Fibroblast of lung (primary cell): ENCODE measurements around the gene FAM107B. TPM values are rescaled to one million over a fixed set of nuclear protein-coding genes. Genes with fewer than 3 reads are reported as not detected.
A peak's percentile ranks its signal among the peaks of the same experiment; 100 is the strongest.

Experiments used
- DNase-seq, 2 donors: peaks; one replicate each; pipeline versions ENCODE4 v3.0.0 to v3.0.0-alpha.2; 2010; ENCODE audit warnings: low read depth in 2 of 2
- H2AFZ ChIP-seq: 2 replicates; pipeline ENCODE4 v1.5.1; 2012; ENCODE audit warnings: low read length, control low read depth, inconsistent platforms
- H3K27ac ChIP-seq: 2 replicates; pipeline ENCODE4 v1.5.1; 2011; ENCODE audit warnings: low read length, control low read depth; ENCODE audit not compliant: insufficient read depth
- H3K27me3 ChIP-seq: 2 replicates; pipeline ENCODE4 v1.5.1; 2011; ENCODE audit warnings: mild to moderate bottlenecking, low read length; ENCODE audit not compliant: control insufficient read depth, insufficient read depth
- H3K36me3 ChIP-seq: 2 replicates; pipeline ENCODE4 v1.5.1; 2011; ENCODE audit warnings: low read length; ENCODE audit not compliant: control insufficient read depth, insufficient read depth
- H3K4me1 ChIP-seq: 2 replicates; pipeline ENCODE4 v1.5.1; 2011; ENCODE audit warnings: low read length; ENCODE audit not compliant: control insufficient read depth, insufficient read depth; ENCODE audit errors: extremely low read depth
- H3K4me2 ChIP-seq: 2 replicates; pipeline ENCODE4 v1.5.1; 2011; ENCODE audit warnings: low read length, control low read depth; ENCODE audit not compliant: insufficient read depth; ENCODE audit errors: extremely low read depth
- H3K4me3 ChIP-seq, 4 experiments: fragments of 200-600 bp in 1 of 4; sonication (generic) in 1 of 4; replicated peaks in 1 of 4; 2 replicates each; pipeline ENCODE4 v1.5.1; 2011 to 2016; ENCODE audit warnings: low read length in 4 of 4, low read depth in 3 of 4, mild to moderate bottlenecking in 3 of 4, control low read depth in 2 of 4, inconsistent platforms in 1 of 4, mixed read lengths in 1 of 4; ENCODE audit not compliant: insufficient read depth in 1 of 4; ENCODE audit errors: control extremely low read depth in 1 of 4
- H3K79me2 ChIP-seq: 2 replicates; pipeline ENCODE4 v1.5.1; 2012; ENCODE audit warnings: mild to moderate bottlenecking, low read length, inconsistent platforms; ENCODE audit not compliant: control insufficient read depth, insufficient read depth
- H3K9ac ChIP-seq: 2 replicates; pipeline ENCODE4 v1.5.1; 2011; ENCODE audit warnings: mild to moderate bottlenecking, low read length, control low read depth; ENCODE audit not compliant: insufficient read depth
- H3K9me3 ChIP-seq: 2 replicates; pipeline ENCODE4 v1.5.1; 2012; ENCODE audit warnings: low read depth, low read length; ENCODE audit not compliant: control insufficient read depth, insufficient read depth
- H4K20me1 ChIP-seq: 2 replicates; pipeline ENCODE4 v1.5.1; 2011; ENCODE audit warnings: low read length; ENCODE audit not compliant: control insufficient read depth, insufficient read depth; ENCODE audit errors: extremely low read depth
- EZH2 ChIP-seq: IDR thresholded peaks from 2 replicates; pipeline ENCODE4 v1.5.1; 2012; ENCODE audit warnings: low read length, control low read depth, mild to moderate bottlenecking; ENCODE audit errors: missing control alignments
- polyA plus RNA-seq, 2 donors: library from polyadenylated mRNA; depleted of rRNA in 1 of 2; stranded (reverse) in 1 of 2; unstranded in 1 of 2; fragments of >200 nt; gene quantifications; 2 replicates each; pipeline ENCODE4 v1.2.1, GENCODE V29; 2011 to 2012; ENCODE audit warnings: missing spikeins in 1 of 2
- total RNA-seq: library from RNA; depleted of rRNA; stranded (reverse); fragments of >200 nt; gene quantifications from 2 replicates; pipeline ENCODE4 v1.2.1, GENCODE V29; 2014
- TF ChIP-seq, protein P1 (sequence below), 2 donors: IDR thresholded peaks in 1 of 2; conservative IDR thresholded peaks in 1 of 2; 1 replicate in 1 of 2; 2 replicates in 1 of 2; pipeline ENCODE4 v1.5.1; 2011 to 2012; ENCODE audit warnings: low read length in 2 of 2, control low read depth in 1 of 2, inconsistent platforms in 1 of 2, low read depth in 1 of 2, mild to moderate bottlenecking in 1 of 2

Gene FAM107B
- total and polyA plus RNA-seq, 2 donors (not counting 1 experiment from before 2014, with no cell fraction given): 29.0 to 36.0 TPM

DNA sequence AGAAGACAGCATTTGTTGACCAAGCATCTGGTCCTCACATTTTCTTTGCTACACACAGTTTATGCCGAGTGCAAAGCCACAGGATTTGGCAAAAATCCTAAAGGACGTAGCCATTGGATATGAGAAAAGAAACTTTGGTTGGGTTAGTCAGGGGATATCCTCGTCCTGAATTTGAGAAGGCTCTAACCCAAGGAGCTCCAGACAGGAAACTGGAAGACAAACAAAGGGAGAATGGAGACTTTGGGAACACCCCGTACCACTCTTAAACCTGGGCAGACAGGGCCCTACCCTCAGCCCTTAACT is 297.3 kb downstream of the FAM107B start:
- Histone ChIP-seq H3K4me2 (no peak overlapping the region), H2AFZ (no peak overlapping the region), H3K9me3 (no peaks in the 10 kb centered on the region), H4K20me1 (no peaks in the 10 kb centered on the region), H3K27me3 (no peaks in the 10 kb centered on the region), H3K27ac (peak overlapping the region; percentile 9), H3K9ac (no peak overlapping the region), H3K79me2 (no peaks in the 10 kb centered on the region), H3K36me3 (no peaks in the 10 kb centered on the region), H3K4me1 (peaks cover 6% of the 10 kb centered on the region), H3K4me3 (no peak overlapping the region)
- DNase-seq: peak; percentile 71 to 86
- TF ChIP-seq EZH2: no peak
- TF ChIP-seq, protein P1, sequence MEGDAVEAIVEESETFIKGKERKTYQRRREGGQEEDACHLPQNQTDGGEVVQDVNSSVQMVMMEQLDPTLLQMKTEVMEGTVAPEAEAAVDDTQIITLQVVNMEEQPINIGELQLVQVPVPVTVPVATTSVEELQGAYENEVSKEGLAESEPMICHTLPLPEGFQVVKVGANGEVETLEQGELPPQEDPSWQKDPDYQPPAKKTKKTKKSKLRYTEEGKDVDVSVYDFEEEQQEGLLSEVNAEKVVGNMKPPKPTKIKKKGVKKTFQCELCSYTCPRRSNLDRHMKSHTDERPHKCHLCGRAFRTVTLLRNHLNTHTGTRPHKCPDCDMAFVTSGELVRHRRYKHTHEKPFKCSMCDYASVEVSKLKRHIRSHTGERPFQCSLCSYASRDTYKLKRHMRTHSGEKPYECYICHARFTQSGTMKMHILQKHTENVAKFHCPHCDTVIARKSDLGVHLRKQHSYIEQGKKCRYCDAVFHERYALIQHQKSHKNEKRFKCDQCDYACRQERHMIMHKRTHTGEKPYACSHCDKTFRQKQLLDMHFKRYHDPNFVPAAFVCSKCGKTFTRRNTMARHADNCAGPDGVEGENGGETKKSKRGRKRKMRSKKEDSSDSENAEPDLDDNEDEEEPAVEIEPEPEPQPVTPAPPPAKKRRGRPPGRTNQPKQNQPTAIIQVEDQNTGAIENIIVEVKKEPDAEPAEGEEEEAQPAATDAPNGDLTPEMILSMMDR (conservative IDR thresholded peaks at IDR 0.05 in 1 of 2, IDR thresholded peaks at IDR 0.05 in 1 of 2; ENCODE audit: low read depth in 1 of 2, low read length in 2 of 2): no peak

DNA sequence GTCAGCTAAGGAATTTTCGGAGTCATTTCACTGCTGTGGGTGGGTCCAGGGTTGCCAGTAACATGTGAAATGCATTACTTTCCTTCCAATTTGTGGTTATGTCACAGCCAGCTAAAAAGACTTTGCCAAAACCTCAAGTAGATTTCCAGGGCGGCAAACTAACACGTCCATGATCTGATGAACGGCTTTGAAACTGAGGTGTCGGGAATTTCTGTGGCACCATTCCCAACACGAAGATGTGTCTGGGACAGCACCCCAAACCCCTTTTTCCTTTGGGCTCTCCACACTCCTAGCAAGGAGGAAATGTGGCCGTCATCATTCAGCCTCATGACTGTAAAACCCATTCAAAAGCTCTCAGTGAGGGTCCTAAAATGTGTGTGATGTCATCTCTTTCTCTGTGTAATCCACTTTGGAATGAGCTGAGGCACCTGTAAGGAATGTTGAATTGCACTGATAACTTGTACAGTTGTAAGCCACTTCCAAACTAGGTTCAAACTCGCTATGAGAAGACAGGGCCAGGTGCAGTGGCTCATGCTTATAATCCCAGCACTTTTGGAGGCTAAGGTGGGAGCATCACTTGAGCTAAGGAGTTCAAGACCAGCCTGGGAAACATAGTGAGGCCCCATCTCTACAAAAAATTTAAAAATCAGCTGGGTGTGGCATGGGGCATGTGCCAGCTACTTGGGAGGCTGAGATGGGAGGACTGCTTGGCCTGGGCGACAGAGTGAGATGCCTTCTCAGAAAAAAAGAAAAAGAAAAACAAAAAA is 297.9 kb downstream of the FAM107B start:
- H3K9me3 ChIP-seq: no peaks in the 10 kb centered on the region
- no peak overlapping the region for H3K9ac ChIP-seq
- no peaks in the 10 kb centered on the region for H4K20me1 ChIP-seq
- TF ChIP-seq, protein P1 (conservative IDR thresholded peaks at IDR 0.05 in 1 of 2, IDR thresholded peaks at IDR 0.05 in 1 of 2; ENCODE audit: low read depth in 1 of 2, low read length in 2 of 2): no peak
- no peaks in the 10 kb centered on the region for H3K36me3 ChIP-seq
- peak overlapping the region; percentile 9 for H3K27ac ChIP-seq
- peak in 1 of 2 donors; percentile 98 for DNase-seq
- no peaks in the 10 kb centered on the region for H3K27me3 ChIP-seq
- H3K79me2 ChIP-seq: no peaks in the 10 kb centered on the region
- peaks cover 6% of the 10 kb centered on the region for H3K4me1 ChIP-seq
- no peak overlapping the region for H2AFZ ChIP-seq
- no peak overlapping the region for H3K4me2 ChIP-seq
- H3K4me3 ChIP-seq: no peak overlapping the region

- no peak for DNase-seq
- Histone ChIP-seq H2AFZ (no peak overlapping the region), H3K27ac (no peak overlapping the region), H4K20me1 (no peaks in the 10 kb centered on the region), H3K9me3 (no peaks in the 10 kb centered on the region), H3K4me1 (peaks cover 6% of the 10 kb centered on the region), H3K79me2 (no peaks in the 10 kb centered on the region), H3K4me2 (no peak overlapping the region), H3K4me3 (no peak overlapping the region), H3K9ac (no peak overlapping the region), H3K36me3 (no peaks in the 10 kb centered on the region), H3K27me3 (no peaks in the 10 kb centered on the region)
- TF ChIP-seq EZH2: no peak
- TF ChIP-seq, protein P1 (conservative IDR thresholded peaks at IDR 0.05 in 1 of 2, IDR thresholded peaks at IDR 0.05 in 1 of 2; ENCODE audit: low read depth in 1 of 2, low read length in 2 of 2): no peak
These were observed 298.7 kb downstream of the FAM107B start for GRCh38 chr10:14476006-14476405.
